GM19240 (cell line): Measurements from ENCODE around the gene PCMTD2.

Experiments used
- DNase-seq: peaks from one replicate; pipeline ENCODE4 v3.0.0; 2011; ENCODE audit warnings: low spot score; ENCODE audit not compliant: insufficient read length

Gene PCMTD2

GRCh38 chr20:64238851-64239387, 16.6 kb upstream of the PCMTD2 start:
- peak; percentile 64 for DNase-seq

GRCh38 chr20:64239449-64240242, 15.9 kb upstream of the PCMTD2 start:
- DNase-seq: no peak

- DNase-seq: no peak
Measured at GRCh38 chr20:64240243-64241015, 15.1 kb upstream of the PCMTD2 start.

- no peak for DNase-seq
Measured at GRCh38 chr20:64241061-64241460, 14.5 kb upstream of the PCMTD2 start.

GRCh38 chr20:64242003-64242796, 13.3 kb upstream of the PCMTD2 start:
- DNase-seq: no peak

GRCh38 chr20:64242797-64243475, 12.6 kb upstream of the PCMTD2 start:
- DNase-seq: no peak

- DNase-seq: no peak
Measured at GRCh38 chr20:64244281-64244805, 11.2 kb upstream of the PCMTD2 start.

GRCh38 chr20:64244870-64245603, 10.5 kb upstream of the PCMTD2 start:
- DNase-seq: no peak

GRCh38 chr20:64245746-64246595, 9.6 kb upstream of the PCMTD2 start:
- DNase-seq: no peak

GRCh38 chr20:64246616-64247306, 8.8 kb upstream of the PCMTD2 start:
- no peak for DNase-seq

GRCh38 chr20:64247307-64247618, 8.3 kb upstream of the PCMTD2 start:
- DNase-seq: no peak

- DNase-seq: no peak
Measured at GRCh38 chr20:64247970-64248841, 7.3 kb upstream of the PCMTD2 start.

- DNase-seq: no peak
Measured at GRCh38 chr20:64250027-64250426, 5.5 kb upstream of the PCMTD2 start.

- no peak for DNase-seq
Measured at GRCh38 chr20:64253000-64253383, 2.6 kb upstream of the PCMTD2 start.

- DNase-seq: no peak
Measured at GRCh38 chr20:64253443-64253842, 2.1 kb upstream of the PCMTD2 start.

GRCh38 chr20:64254156-64254555, 1.4 kb upstream of the PCMTD2 start:
- DNase-seq: no peak

GRCh38 chr20:64254571-64255360, 782 bp upstream of the PCMTD2 start:
- no peak for DNase-seq
